BJ (cell line): ENCODE results near the gene BAZ1A. TPM values are rescaled to one million over a fixed set of nuclear protein-coding genes. Genes with fewer than 3 reads are reported as not detected.

Experiments
- CTCF ChIA-PET: fragments of 350-600 bp; formaldehyde crosslinking; extraction: SDS; loops from one replicate; lab custom pipeline; 2021; ENCODE audit warnings: antibody characterized with exemption, inconsistent platforms; lab: Yijun Ruan, JAX
- POLR2A ChIA-PET: fragments of 300-600 bp; sonication (Branson Sonifier 250); formaldehyde crosslinking; extraction: SDS; loops from one replicate; lab custom pipeline; 2021; ENCODE audit warnings: antibody characterized with exemption; lab: Charles Lee
- DNase-seq: peaks from one replicate; pipeline ENCODE4 v3.0.0-alpha.2; 2011; ENCODE audit warnings: low read depth
- H3K27me3 ChIP-seq: 2 replicates; pipeline ENCODE4 v1.6.0; 2011; ENCODE audit warnings: low read length; ENCODE audit not compliant: control insufficient read depth, insufficient read depth
- H3K36me3 ChIP-seq: 2 replicates; pipeline ENCODE4 v1.5.1; 2011; ENCODE audit warnings: low read length; ENCODE audit not compliant: control insufficient read depth, insufficient read depth
- H3K4me3 ChIP-seq: 2 replicates; pipeline ENCODE4 v1.5.1; 2011; ENCODE audit warnings: low read depth, mild to moderate bottlenecking, control low read depth, low read length
- polyA plus RNA-seq: library from polyadenylated mRNA; depleted of rRNA; stranded (reverse); fragments of >200 nt; gene quantifications from 2 replicates; pipeline ENCODE4 v1.2.3, GENCODE V29; 2011
- TF ChIP-seq, protein P1 (sequence below): IDR thresholded peaks from 2 replicates; pipeline ENCODE4 v1.5.1; 2011; ENCODE audit warnings: low read depth, mild to moderate bottlenecking, control low read depth, inconsistent platforms, low read length, moderate library complexity; ENCODE audit not compliant: insufficient read depth

The BAZ1A gene
- polyA plus RNA-seq, 1 experiment: 8.9 TPM

- CTCF ChIA-PET: no interaction called here
- Histone ChIP-seq H3K36me3 (no peaks in the 10 kb centered on the region), H3K4me3 (no peak overlapping the region), H3K27me3 (no peaks in the 10 kb centered on the region)
- TF ChIP-seq, protein P1, sequence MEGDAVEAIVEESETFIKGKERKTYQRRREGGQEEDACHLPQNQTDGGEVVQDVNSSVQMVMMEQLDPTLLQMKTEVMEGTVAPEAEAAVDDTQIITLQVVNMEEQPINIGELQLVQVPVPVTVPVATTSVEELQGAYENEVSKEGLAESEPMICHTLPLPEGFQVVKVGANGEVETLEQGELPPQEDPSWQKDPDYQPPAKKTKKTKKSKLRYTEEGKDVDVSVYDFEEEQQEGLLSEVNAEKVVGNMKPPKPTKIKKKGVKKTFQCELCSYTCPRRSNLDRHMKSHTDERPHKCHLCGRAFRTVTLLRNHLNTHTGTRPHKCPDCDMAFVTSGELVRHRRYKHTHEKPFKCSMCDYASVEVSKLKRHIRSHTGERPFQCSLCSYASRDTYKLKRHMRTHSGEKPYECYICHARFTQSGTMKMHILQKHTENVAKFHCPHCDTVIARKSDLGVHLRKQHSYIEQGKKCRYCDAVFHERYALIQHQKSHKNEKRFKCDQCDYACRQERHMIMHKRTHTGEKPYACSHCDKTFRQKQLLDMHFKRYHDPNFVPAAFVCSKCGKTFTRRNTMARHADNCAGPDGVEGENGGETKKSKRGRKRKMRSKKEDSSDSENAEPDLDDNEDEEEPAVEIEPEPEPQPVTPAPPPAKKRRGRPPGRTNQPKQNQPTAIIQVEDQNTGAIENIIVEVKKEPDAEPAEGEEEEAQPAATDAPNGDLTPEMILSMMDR: no peak
- no peak for DNase-seq
- POLR2A ChIA-PET: no interaction called here
Observed at GRCh38 chr14:34835312-34835711, 39.8 kb downstream of the BAZ1A start.

- POLR2A ChIA-PET: no interaction called here
- Histone ChIP-seq H3K27me3 (no peaks in the 10 kb centered on the region), H3K4me3 (no peak overlapping the region), H3K36me3 (no peaks in the 10 kb centered on the region)
- TF ChIP-seq, protein P1: no peak
- CTCF ChIA-PET: interaction anchor here (2.0 kb wide), 1 partner anchor 16 kb away, joined by 5 read pairs; no protein-coding TSS in a partner anchor
- no peak for DNase-seq
Observed at GRCh38 chr14:34833549-34834523, 41.3 kb downstream of the BAZ1A start.

- TF ChIP-seq, protein P1: no peak
- Histone ChIP-seq H3K4me3 (no peak overlapping the region), H3K27me3 (no peaks in the 10 kb centered on the region), H3K36me3 (no peaks in the 10 kb centered on the region)
- DNase-seq: no peak
- POLR2A ChIA-PET: no interaction called here
- CTCF ChIA-PET: no interaction called here
Observed at GRCh38 chr14:34826661-34827060, 48.5 kb downstream of the BAZ1A start.

DNA sequence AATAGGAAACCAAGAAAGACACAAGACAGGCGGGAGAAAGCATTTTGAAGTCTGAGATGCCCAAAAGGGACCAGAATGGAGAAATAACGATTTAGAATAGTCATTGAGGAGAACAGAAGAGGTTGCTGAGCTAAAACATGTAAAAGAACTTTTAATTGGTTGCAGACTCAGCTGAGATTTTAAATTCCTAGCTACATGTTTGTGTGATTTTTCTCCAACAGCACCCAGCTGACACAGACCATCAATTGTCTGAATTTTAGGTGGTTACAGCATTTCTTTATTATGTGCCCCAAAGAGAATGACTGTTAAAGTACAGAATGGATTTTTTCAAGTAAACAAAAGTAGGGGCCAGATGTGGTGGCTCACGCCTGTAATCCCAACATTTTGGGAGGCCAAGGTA lies 50.3 kb downstream of the BAZ1A start:
- Histone ChIP-seq H3K4me3 (no peak overlapping the region), H3K36me3 (no peaks in the 10 kb centered on the region), H3K27me3 (no peaks in the 10 kb centered on the region)
- CTCF ChIA-PET: no interaction called here
- TF ChIP-seq, protein P1: no peak
- POLR2A ChIA-PET: no interaction called here
- no peak for DNase-seq

- Histone ChIP-seq H3K27me3 (no peaks in the 10 kb centered on the region), H3K4me3 (no peak overlapping the region), H3K36me3 (no peaks in the 10 kb centered on the region)
- TF ChIP-seq, protein P1: no peak
- ChIA-PET POLR2A (no interaction called here), CTCF (no interaction called here)
- DNase-seq: no peak
Observed at GRCh38 chr14:34824256-34824655, 50.9 kb downstream of the BAZ1A start.
